ENCODE data around the gene PROM2. TPM values are rescaled to one million over a fixed set of nuclear protein-coding genes. Genes with fewer than 3 reads are reported as not detected.

PROM2 gene
- polyA plus RNA-seq, 1 donor (not counting 4 experiments of a cell fraction or from before 2014, with no cell fraction given): 11.4 TPM

GRCh38 chr2:95296880-95297487, 22.7 kb downstream of the PROM2 start, which contains the start of gene KCNIP3:
Gene KCNIP3 (plus strand): TSS chr2:95297347. CDS start chr2:95297439, 92 bp downstream.
- Histone ChIP-seq H3K9ac (ENCODE audit: control insufficient read depth, extremely low read depth, insufficient read depth, low read length) (no peak within 1 kb of the TSS), H3K79me2 (ENCODE audit: control insufficient read depth, insufficient read depth, low read length) (no peaks in the 10 kb centered on the region), H3K4me3 (ENCODE audit: control insufficient read depth in 2 of 3, extremely low read depth in 1 of 3, insufficient read depth in 2 of 3, low read depth in 1 of 3, low read length in 3 of 3) (no peak within 1 kb of the TSS), H3K36me3 (ENCODE audit: control insufficient read depth in 2 of 2, extremely low read depth in 1 of 2, insufficient read depth in 2 of 2, low read length in 2 of 2) (peaks cover 0 to 2% of the 10 kb centered on the region in 2 experiments), H4K20me1 (ENCODE audit: control insufficient read depth, extremely low read depth, insufficient read depth, low read length) (no peaks in the 10 kb centered on the region), H3K9me1 (ENCODE audit: control insufficient read depth, extremely low read depth, insufficient read depth, low read length) (no peaks in the 10 kb centered on the region), H2AFZ (ENCODE audit: control insufficient read depth, low read length) (no peak within 1 kb of the TSS), H3K4me1 (ENCODE audit: control insufficient read depth, extremely low read depth, insufficient read depth, low read length) (peaks cover 15% of the 10 kb centered on the region), H3K4me2 (ENCODE audit: control insufficient read depth, extremely low read depth, insufficient read depth, low read depth, low read length) (no peak within 1 kb of the TSS), H3K27ac (ENCODE audit: control insufficient read depth, insufficient read depth, low read length) (no peak within 1 kb of the TSS), H3K9me3 (ENCODE audit: control insufficient read depth, low read depth, low read length) (no peaks in the 10 kb centered on the region), H3K27me3 (ENCODE audit: control insufficient read depth, extremely low read depth, insufficient read depth, low read length) (peaks cover 63% of the 10 kb centered on the region)
- FAIRE-seq (no peak), DNase-seq (ENCODE audit: low read depth, low spot score) (no peak)
- dilution Hi-C loops (cut with MboI; ENCODE audit: extremely low pct_ligation_motif_present, low sequenced_read_pairs): no loop called here
- TF ChIP-seq EZH2 (IDR thresholded peaks at IDR 0.05; ENCODE audit: low read length) (no peak), CTCF (optimal IDR thresholded peaks at IDR 0.05 in 1 of 3, IDR thresholded peaks at IDR 0.05 in 1 of 3, conservative IDR thresholded peaks at IDR 0.05 in 1 of 3; ENCODE audit: extremely low read depth in 1 of 3, insufficient read depth in 2 of 3, low read length in 3 of 3) (no peak)

GRCh38 chr2:95297639-95298395, 23.6 kb downstream of the PROM2 start:
- TF ChIP-seq EZH2 (IDR thresholded peaks at IDR 0.05; ENCODE audit: low read length) (no peak), CTCF (optimal IDR thresholded peaks at IDR 0.05 in 1 of 3, IDR thresholded peaks at IDR 0.05 in 1 of 3, conservative IDR thresholded peaks at IDR 0.05 in 1 of 3; ENCODE audit: extremely low read depth in 1 of 3, insufficient read depth in 2 of 3, low read length in 3 of 3) (no peak)
- Histone ChIP-seq H4K20me1 (ENCODE audit: control insufficient read depth, extremely low read depth, insufficient read depth, low read length) (no peaks in the 10 kb centered on the region), H3K9ac (ENCODE audit: control insufficient read depth, extremely low read depth, insufficient read depth, low read length) (no peak overlapping the region), H3K9me1 (ENCODE audit: control insufficient read depth, extremely low read depth, insufficient read depth, low read length) (no peaks in the 10 kb centered on the region), H3K27me3 (ENCODE audit: control insufficient read depth, extremely low read depth, insufficient read depth, low read length) (peaks cover 68% of the 10 kb centered on the region), H2AFZ (ENCODE audit: control insufficient read depth, low read length) (no peak overlapping the region), H3K4me3 (ENCODE audit: control insufficient read depth in 2 of 3, extremely low read depth in 1 of 3, insufficient read depth in 2 of 3, low read depth in 1 of 3, low read length in 3 of 3) (no peak overlapping the region), H3K4me1 (ENCODE audit: control insufficient read depth, extremely low read depth, insufficient read depth, low read length) (peaks cover 7% of the 10 kb centered on the region), H3K9me3 (ENCODE audit: control insufficient read depth, low read depth, low read length) (no peaks in the 10 kb centered on the region), H3K79me2 (ENCODE audit: control insufficient read depth, insufficient read depth, low read length) (no peaks in the 10 kb centered on the region), H3K27ac (ENCODE audit: control insufficient read depth, insufficient read depth, low read length) (no peak overlapping the region), H3K36me3 (ENCODE audit: control insufficient read depth in 2 of 2, extremely low read depth in 1 of 2, insufficient read depth in 2 of 2, low read length in 2 of 2) (no peaks in the 10 kb centered on the region), H3K4me2 (ENCODE audit: control insufficient read depth, extremely low read depth, insufficient read depth, low read depth, low read length) (no peak overlapping the region)
- DNase-seq (ENCODE audit: low read depth, low spot score): no peak
- dilution Hi-C loops (cut with MboI; ENCODE audit: extremely low pct_ligation_motif_present, low sequenced_read_pairs): no loop called here
- no peak for FAIRE-seq

Data from keratinocyte (primary cell).